Smooth muscle cell of the brain vasculature (primary cell): ENCODE data around the gene BRINP2.
A peak's percentile ranks its signal among the peaks of the same experiment; 100 is the strongest.

Experiments
- DNase-seq: peaks from one replicate; pipeline ENCODE4 v3.0.0-alpha.2; 2012; ENCODE audit warnings: low read depth, low spot score

The BRINP2 gene

DNA sequence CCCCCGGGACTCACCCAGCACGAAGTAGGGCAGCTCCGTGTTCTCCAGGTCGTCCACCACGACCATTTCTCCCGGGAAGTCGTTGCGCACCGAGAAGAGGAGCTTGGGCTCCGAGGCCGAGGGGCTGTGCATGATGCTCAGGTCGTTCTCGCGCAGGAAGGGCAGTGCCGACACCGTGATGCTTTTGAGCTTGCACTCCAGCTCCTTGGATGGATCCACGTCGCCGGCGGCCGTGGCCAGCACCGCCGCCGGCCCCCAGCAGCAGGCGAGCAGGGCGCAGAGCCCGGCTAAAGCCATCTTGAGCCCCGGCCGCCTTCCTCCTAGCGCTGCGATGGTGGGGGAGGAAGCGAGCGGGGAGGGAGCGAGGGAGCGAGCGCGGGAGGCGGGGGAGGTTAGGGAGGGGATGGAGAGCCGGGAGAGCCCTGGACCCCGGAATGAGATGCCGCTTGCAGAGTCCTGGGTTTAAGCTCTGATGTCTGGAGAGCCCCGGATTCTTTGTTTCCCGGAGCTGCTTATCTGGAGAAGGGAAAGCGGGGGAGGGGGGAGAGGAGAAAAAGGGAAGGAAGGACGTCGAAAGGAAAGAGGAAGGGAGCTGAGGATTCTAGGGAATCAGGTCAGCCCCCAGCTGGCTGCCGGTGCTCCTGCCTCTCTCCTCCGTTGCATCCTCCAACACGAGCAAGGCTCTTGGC, 6.2 kb upstream of the BRINP2 start, which contains the start of gene ASTN1:
TSS of gene ASTN1 (minus strand) at position 333 of the 689 bp plus-strand sequence. CDS start at position 297, 36 bp downstream.
- no peak for DNase-seq

DNA sequence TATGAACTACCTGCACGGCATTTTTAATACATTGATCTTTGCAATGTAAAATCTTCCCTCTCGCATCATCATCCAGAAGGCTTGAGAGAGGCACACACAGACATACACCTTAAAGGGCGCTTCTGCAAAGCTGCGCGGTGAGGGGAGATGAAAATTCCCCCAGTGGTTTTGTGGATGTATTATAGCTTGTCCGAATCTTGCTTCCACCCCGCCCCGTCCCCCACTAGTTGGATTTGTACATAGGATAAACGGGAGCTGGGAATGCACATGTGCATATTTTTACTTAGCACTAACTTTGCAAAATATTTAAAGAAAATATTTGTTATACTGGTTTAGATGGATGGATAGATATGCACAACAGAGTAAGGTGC, 5.7 kb upstream of the BRINP2 start:
- no peak for DNase-seq

DNA sequence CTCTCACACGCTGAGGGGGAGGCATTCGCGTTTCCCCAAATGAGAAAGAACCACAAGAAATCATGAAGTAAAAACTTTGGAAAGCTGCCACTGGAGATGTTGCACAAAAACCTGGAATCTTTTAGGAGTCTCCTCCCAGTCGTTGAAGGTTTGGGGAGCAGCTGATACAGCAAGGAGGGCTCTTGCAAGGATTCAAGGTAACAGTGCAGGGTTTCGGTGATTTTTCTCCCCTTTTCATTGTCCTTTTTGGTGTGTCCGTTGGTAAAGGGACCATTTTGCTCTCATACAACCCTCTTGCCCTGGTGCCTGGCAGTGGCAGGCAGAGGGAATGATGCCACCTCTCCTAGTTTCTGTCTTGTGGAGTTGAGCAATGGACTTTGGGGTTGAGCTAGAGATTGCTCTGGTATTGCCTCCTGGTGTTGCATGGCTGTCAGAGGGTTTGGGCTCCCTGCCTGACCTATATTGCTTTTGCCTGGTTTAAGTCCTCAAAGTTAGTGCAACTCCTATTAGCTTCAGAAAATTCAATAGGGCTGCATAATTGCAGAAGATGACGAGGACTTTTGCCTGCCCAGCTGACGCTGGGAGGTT, 872 bp downstream of the BRINP2 start:
- DNase-seq = no peak

DNA sequence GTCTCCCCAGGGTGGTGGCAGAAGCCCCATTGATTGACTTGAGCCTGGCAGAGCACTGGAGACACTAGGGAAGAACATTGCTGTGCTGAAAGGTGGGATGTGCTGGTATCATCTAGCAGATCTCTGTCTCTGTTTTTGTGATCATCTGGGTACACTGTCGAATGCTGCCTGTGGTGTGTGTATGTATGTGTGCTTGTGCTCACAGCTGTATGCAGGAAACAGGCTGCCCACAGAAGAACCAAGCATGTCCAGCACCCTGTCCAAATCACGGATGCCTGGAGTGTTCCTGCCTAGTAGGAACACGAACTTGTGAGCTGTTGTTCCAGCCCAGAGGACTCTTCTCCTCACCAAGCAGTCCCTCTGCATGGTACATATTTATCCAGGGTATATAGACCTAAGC, 1.5 kb downstream of the BRINP2 start:
- no peak for DNase-seq

DNA sequence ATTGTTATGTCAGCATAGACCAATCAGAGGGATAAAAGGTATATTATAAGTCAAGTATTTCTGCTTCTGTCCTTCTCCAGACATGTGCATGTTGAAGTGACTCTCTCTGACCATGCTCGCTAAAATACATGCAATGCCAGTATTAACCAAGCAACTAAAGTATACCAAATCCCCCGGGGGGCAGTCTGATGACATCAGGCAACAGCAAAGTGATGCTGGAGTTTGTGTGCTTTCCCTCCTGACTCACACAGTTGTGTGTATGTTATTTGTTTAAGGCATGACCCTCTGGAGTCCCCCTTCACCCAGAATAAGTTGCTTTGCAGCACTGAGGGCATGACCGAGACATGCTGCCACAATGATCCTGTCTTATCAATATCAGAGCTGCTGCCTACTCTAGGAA, 2.1 kb downstream of the BRINP2 start:
- no peak for DNase-seq

DNA sequence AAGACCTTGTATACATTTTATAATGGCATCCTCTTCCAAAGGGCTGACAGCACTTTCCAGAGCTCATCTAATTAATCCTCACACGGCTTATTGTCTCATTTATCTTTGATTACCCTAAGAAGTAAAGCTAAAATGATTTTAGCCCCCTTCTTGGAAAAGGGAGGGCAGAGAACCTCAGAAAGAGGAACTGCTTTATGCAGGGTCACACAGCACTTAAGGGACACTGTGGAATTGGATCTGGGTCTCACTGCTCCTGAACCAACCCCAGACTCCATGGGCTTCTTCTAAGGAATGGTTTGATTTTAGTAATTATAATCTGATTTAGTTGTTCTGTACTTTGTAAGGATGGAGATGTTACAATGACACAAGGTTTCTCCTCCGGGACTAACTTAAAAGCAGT, 3.2 kb downstream of the BRINP2 start:
- no peak for DNase-seq

DNA sequence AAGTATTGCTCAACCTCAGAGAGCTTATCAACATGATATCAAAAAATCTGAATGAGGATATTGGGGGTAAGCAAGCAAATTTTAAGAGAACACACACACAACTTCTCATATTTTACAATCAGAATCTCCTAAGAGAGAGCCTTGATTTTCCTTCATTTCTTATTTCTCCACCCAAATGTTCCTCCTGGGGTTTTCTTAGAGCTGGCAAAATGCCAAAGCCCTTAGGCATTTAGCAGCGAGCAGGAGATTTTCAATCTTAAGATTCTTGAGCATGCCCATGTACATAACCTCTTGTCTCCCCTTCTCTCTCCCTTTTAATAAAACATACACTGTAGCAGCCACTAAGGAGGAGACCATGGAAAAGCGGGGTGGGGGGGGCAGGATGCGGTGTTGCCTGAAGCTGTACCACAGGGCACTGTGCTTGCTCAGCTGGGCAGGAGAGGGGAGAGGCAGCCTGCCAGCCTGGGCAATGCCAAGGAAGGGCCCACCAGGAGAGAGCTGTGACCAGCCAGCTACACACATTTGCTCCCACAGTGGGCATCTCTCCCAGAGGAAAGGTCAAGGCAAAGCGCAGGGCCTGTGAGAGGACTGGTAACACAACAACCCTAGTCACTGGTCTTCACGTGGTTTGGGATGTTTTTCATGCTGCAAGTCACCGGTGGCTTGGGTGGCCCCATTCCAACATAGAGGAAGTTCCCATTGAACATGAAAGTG, 4.3 kb downstream of the BRINP2 start:
- DNase-seq = no peak

DNA sequence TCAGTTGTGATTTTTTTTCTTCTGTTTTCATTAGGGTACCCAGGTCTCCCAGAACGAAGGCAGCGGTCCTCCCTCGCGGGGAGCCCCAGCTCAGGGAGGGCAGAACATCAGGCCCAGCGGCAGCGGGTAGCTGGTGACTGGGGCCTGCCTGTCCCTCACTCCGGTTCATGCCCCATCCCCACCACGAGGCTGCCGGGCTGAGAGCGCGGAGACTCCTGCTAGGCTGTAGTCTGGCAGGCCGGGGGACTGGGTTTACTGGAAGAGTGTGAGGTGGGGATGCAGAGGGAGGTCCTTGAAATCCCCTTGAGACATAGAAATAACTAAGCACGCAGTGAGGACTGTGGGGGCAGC, 10.5 kb downstream of the BRINP2 start:
- no peak for DNase-seq

DNA sequence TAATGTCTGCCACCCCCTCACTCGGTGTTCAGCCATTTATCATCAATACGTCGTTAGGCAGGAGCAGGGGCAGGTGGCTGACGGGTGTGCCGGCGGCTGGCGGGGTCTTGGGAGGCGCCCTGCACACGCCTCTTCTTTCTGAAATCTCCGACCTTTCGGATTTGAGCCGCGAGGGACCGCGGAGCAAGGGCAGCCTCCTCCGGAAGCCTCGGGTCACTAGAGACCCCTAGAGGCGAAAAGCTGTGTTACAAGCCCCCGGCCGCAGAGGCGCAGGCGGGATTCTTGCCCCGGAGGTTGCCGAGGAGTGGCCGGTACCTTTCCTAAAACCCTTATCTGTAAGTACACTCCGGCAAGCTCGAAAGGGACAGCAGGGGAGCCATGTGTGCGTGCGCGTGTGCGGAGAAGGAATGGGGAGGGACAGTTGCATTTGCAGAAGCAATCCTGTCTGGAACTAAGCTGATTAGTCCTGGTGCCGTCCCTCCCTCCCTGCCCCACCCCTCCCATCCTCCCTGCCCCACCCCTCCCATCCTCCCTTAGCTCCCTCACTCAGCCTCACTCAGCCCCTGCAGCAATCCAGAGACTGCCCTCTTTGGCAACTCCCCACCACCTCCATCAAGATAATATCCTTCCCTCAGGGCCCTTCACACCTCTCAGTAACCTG, 11.0 kb downstream of the BRINP2 start:
- DNase-seq = no peak

DNA sequence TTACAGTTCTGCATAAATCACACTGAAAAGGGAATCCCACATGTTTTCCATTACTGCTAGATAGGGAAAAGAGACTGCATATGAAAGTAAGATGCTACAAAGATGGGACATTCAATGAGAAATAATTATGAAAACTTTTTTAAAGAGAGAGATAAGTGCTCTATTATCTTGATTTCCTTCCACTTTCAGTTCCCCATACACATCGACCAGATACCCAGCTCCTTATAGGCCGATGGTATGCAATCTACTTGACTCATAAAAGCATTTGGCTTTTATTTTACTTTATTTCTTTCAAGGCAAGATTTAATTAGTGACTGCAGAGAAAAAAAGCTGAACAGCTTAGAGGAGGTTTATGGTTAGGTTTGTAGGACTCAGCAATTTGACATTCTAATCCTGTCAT, 13.1 kb downstream of the BRINP2 start:
- DNase-seq = no peak

DNA sequence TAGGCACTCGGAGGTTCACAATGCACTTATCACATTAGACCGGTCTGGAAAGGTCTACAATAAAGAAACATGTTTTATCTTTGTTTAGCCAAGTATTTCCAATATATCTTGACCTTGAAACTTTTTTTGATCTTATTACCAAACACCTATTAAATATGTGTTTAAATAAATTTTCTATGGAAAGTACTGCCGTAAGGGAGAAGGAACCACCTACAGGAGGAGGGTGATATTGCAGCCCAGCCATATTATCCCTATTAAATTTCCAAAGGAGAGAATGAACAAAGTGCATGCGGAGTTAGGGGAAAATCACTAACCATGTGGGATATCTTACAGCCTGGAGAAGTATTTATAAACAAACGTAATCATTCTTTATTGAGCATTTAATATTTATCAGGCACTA, 14.5 kb downstream of the BRINP2 start:
- no peak for DNase-seq

DNA sequence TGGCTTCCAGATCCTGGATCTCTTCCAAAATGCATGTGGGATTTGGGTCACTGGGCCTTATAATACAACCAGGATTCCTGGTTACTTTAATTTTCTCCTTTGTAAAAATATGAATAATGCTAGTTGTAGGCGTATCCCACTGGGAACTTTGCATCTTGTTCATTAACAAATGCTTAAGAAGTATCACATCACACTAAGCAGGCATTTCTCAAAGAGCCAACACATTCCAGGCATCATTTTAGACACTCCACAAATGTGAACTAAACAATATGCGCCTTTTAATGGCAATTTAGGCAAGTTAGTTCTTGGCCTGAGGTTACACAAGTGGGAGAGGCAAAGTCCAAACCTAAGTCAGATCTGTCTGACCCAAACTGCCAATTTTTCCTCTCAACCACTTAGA, 15.9 kb downstream of the BRINP2 start:
- DNase-seq = no peak

DNA sequence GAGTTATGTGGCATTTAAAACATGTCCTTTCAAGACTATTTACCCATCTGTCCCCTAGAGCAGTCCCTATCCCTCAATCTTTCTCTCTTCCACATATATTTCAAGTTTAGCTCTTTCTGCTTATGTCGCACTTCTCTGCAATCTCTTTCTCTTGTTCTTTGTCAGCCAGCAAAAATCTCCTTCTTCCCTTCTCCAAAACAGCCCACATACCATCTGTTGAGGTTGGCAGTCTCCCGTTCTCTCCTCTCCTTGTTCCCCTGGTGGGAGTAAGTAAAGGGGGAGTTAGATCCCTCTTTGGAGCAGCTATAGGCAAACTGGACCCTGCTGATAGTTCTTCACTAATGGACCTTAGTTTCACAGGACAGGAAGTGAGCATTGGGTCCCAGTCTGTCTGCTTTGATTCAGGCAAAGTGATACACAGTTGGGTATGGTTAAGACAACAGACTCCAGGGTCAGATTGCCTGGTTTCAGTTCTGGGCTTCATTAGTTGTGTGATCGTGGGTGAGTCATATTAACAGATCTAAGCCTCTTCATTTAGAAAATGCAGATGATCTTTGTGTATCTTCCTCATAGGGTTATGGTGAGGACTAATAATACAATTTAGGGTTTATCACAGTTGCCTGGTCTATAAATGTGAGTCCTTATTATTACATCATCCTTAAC, 19.7 kb downstream of the BRINP2 start:
- DNase-seq = no peak

DNA sequence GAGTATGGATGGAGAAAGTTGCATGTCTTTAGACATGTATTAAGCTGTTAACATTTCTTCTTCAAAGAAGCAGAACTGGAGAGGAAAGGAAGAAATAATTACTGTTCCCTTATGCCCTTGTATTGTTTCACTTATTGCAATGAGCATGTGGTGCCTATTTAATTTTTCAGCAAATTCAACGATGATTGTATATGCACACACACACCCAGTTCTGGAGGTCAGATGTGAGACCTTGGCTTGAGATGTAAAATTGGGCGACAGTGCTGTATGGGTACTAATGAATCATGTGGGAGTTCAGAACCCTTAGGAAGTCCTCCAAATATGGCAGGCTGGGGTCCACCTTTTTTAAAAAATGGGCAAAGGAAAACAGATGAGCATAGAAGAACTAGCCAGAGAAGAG, 27.5 kb downstream of the BRINP2 start:
- DNase-seq = no peak

DNA sequence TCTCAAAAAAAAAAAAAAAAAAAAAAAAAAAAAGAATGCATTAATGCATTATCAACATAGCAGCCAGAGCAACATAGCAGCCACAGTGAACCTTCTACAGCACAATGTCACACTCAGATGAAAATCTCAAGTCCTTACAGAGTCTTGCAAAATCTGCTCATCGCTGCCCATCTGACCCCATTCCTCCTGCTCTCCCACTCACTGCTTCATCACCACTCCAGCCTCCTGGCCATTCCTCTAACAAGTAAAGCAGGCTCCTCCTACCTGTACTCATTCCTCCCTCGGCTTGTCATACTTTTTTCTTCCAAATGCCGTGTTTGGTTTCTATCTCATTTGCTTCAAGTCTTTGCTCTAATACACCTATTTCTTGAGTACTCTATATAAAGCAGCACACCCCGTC, 29.5 kb downstream of the BRINP2 start:
- no peak for DNase-seq

DNA sequence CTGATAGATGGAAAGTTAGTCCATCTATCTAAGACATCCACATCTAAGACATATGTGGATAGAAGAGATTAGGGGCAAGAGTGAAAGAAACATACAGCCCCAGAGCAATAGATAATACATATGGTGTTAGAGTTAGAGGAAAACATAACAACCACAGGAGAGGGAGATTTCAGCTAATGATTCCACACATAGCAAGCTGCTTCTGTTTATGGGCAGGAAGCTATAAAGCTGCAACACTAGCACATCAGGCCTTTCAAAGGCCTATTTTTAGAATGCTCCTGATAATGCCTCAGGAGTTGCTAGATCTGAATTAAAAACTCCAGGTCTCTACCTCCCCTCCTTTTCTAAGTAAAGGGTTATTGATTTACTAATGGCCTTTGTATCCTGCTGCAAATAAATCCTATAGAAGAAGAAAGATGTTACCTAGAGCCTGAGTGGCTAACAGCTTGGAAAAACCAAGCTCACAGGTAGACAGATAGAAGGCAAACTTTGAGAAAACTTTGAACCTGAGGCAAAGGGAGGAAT, 36.1 kb downstream of the BRINP2 start:
- no peak for DNase-seq

DNA sequence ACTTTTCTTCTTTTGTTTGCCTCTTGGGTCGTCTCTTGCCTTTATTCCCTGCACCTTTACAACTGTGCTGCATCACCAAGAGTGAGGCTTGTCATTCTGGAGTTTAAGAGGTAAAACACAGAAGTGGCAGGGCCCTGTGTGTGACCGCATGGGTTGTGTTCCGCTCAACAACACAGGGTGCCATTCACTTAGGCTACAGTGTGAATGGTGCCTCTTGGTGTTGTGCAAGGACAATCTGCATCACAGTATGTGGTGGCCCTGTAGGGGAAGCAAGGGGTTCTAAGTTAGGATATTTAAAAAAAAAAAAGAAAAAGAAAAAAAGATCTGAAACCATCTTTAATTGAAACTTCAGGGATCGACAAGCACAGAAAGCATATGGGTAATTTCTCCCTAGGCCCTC, 38.2 kb downstream of the BRINP2 start:
- no peak for DNase-seq

DNA sequence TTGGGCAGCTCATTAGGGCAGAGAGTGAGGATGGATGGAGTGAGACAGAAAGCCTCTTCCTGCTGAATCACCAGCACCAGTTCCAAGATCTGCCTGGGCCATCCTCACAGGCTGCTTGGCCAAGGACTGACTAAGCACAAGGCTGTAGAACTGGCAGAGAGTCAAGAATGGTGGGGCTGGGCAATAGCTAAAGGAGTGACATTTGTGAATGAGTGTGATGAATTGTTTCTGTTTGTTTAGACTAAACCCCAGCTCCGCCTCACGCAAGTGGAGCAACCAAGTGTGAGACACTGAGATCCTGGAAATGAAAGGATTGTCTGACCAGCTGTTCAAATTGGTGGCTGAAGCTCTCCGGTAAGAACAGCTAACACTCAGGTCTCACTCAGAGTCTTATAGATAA, 38.6 kb downstream of the BRINP2 start:
- DNase-seq = peak; percentile 9

DNA sequence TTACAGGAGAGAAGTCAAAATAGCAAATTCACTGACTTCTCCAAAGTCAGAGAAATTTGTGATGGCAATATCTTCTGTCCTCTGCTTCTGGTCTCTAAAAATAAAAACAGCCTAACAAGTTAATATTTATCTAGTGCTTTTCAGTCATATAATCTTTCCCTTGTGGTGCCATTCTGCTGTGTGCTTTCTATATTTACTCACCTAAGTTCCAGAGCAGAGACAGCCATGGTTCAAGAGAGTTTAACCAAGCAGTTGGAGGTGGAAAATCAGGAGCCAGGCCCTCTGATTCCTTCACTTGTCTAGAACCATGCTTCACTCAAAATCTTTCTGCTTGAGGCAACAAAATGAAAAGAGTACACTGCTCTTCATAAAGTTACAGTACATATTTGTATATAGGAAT, 39.3 kb downstream of the BRINP2 start:
- no peak for DNase-seq

DNA sequence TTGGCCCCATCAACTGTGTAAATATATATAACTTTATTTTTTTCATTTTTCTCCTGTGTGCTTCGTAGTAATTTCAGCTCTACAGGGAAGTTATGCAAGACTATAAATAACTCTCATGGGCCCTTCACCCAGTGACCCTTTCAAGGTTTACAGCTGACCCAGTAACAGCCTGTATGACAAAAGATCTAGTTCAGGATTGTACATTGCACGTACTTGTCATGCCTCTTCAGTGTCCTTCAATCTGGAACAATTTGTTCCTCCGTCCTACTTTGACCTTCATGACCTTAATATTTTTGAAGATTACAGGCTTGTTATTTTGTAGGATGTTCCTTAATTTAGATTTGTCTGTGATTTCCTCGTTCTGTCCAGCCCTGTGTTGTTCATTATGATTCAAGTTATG, 40.5 kb downstream of the BRINP2 start:
- DNase-seq = no peak

DNA sequence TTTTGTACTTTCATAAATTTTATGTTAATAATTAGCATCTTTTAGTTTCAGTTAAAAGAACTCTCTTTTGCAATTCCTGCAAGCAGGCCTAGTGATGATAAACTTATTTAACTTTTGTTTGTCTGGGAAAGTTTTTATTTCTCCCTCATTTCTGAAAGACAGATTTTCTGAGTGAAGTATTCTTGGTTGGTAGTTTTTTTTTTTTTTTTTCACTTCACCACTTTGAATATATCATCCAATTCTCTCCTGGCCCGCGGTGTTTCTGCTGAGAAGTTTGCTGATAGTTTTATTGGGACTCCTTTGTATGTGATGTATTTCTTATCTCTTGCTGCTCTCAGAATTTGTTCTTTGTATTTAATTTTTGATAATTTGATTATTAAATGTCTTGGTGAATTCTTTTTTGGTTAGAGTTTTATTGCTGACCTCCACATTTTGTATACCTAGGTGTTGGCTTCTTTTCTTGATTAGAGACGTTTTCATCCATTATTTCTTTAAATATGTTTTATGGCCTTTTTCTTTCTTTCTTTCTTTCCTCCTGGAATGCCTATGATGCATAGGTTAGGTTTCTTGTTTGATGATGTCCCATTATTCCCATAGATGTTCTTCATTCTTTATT, 45.9 kb downstream of the BRINP2 start:
- no peak for DNase-seq
